Measurements from ENCODE around the gene ALG12. TPM values are rescaled to one million over a fixed set of nuclear protein-coding genes. Genes with fewer than 3 reads are reported as not detected.

The ALG12 gene
- total RNA-seq, 2 donors from 2014 or later, result 19.7 to 26.2 TPM

- H3K4me1 ChIP-seq (ENCODE audit: control insufficient read depth, insufficient read depth, low read length), result no peaks in the 10 kb centered on the region
- H3K36me3 Mint-ChIP-seq (ENCODE audit: low read depth), result peaks cover 33% of the 10 kb centered on the region
- no peak overlapping the region for H3K27ac ChIP-seq (ENCODE audit: low read depth, low read length)
- H3K9me3 ChIP-seq (ENCODE audit: control insufficient read depth, low read length), result no peaks in the 10 kb centered on the region
- H3K27ac Mint-ChIP-seq, result no peak overlapping the region
- no peak overlapping the region for H3K9ac ChIP-seq (ENCODE audit: extremely low read depth, low read length, poor library complexity, severe bottlenecking)
- WGBS, 2 experiments (ENCODE audit: insufficient coverage in 1 of 2, insufficient read length in 1 of 2), result 90 to 100% methylated on average over 4 to 18 of the region's 18 CpGs
- peaks cover 30% of the 10 kb centered on the region for H3K36me3 ChIP-seq (ENCODE audit: control insufficient read depth, insufficient read depth, low read length)
- H3K9me3 Mint-ChIP-seq, result no peaks in the 10 kb centered on the region
- TF ChIP-seq CTCF (conservative IDR thresholded peaks at IDR 0.05), result no peak
- peaks cover 11% of the 10 kb centered on the region for H3K4me1 Mint-ChIP-seq
- H3K4me3 ChIP-seq (ENCODE audit: low read length), result no peak overlapping the region
- no peak for DNase-seq
- H3K27me3 ChIP-seq (ENCODE audit: control insufficient read depth, insufficient read depth, low read length, poor library complexity, severe bottlenecking), result no peaks in the 10 kb centered on the region
- H3K4me3 Mint-ChIP-seq, result no peak overlapping the region
- no peaks in the 10 kb centered on the region for H3K27me3 Mint-ChIP-seq (ENCODE audit: insufficient read depth)
These were observed 2.6 kb upstream of the ALG12 start for GRCh38 chr22:49920859-49921258.

GRCh38 chr22:49918911-49919881, 958 bp upstream of the ALG12 start:
- no peak for DNase-seq
- Histone ChIP-seq H3K9me3 (ENCODE audit: control insufficient read depth, low read length) (no peaks in the 10 kb centered on the region), H3K36me3 (ENCODE audit: control insufficient read depth, insufficient read depth, low read length) (peaks cover 26% of the 10 kb centered on the region), H3K4me3 (ENCODE audit: low read length) (peak overlapping the region; percentile 80), H3K27me3 (ENCODE audit: control insufficient read depth, insufficient read depth, low read length, poor library complexity, severe bottlenecking) (no peaks in the 10 kb centered on the region), H3K4me1 (ENCODE audit: control insufficient read depth, insufficient read depth, low read length) (no peaks in the 10 kb centered on the region), H3K27ac (ENCODE audit: low read depth, low read length) (no peak overlapping the region), H3K9ac (ENCODE audit: extremely low read depth, low read length, poor library complexity, severe bottlenecking) (peak overlapping the region; percentile 44)
- H3K36me3 Mint-ChIP-seq (ENCODE audit: low read depth), result peaks cover 23% of the 10 kb centered on the region
- no peaks in the 10 kb centered on the region for H3K9me3 Mint-ChIP-seq
- peaks cover 11% of the 10 kb centered on the region for H3K4me1 Mint-ChIP-seq
- no peak overlapping the region for H3K27ac Mint-ChIP-seq
- no peaks in the 10 kb centered on the region for H3K27me3 Mint-ChIP-seq (ENCODE audit: insufficient read depth)
- peak overlapping the region; percentile 71 for H3K4me3 Mint-ChIP-seq
- no peak for TF ChIP-seq CTCF (conservative IDR thresholded peaks at IDR 0.05)
- WGBS, 2 experiments (ENCODE audit: insufficient coverage in 1 of 2, insufficient read length in 1 of 2), result 44 to 50% methylated on average over 35 to 47 of the region's 47 CpGs

- Mint-ChIP-seq H3K36me3 (ENCODE audit: low read depth) (peaks cover 25% of the 10 kb centered on the region), H3K4me3 (peak overlapping the region; percentile 71), H3K27ac (no peak overlapping the region), H3K4me1 (peaks cover 11% of the 10 kb centered on the region), H3K27me3 (ENCODE audit: insufficient read depth) (no peaks in the 10 kb centered on the region), H3K9me3 (no peaks in the 10 kb centered on the region)
- DNase-seq, result no peak
- TF ChIP-seq CTCF (conservative IDR thresholded peaks at IDR 0.05), result no peak
- Histone ChIP-seq H3K36me3 (ENCODE audit: control insufficient read depth, insufficient read depth, low read length) (peaks cover 30% of the 10 kb centered on the region), H3K27ac (ENCODE audit: low read depth, low read length) (no peak overlapping the region), H3K9me3 (ENCODE audit: control insufficient read depth, low read length) (no peaks in the 10 kb centered on the region), H3K27me3 (ENCODE audit: control insufficient read depth, insufficient read depth, low read length, poor library complexity, severe bottlenecking) (no peaks in the 10 kb centered on the region), H3K9ac (ENCODE audit: extremely low read depth, low read length, poor library complexity, severe bottlenecking) (no peak overlapping the region), H3K4me3 (ENCODE audit: low read length) (peak overlapping the region; percentile 86), H3K4me1 (ENCODE audit: control insufficient read depth, insufficient read depth, low read length) (no peaks in the 10 kb centered on the region)
- 94 to 96% methylated on average over 10 to 11 of the region's 11 CpGs for WGBS, 2 experiments (ENCODE audit: insufficient coverage in 1 of 2, insufficient read length in 1 of 2)
These were observed 1.4 kb downstream of the ALG12 start for GRCh38 chr22:49916831-49917230.

Measured in endodermal cell (in vitro differentiated cells).